K562 (cell line): ENCODE measurements around the gene MAN2A1. TPM values are rescaled to one million over a fixed set of nuclear protein-coding genes. Genes with fewer than 3 reads are reported as not detected.

ENCODE experiments used
- ATAC-seq: fragments of 200-7000 bp; cut with Tn5 transposase; 3 replicates; pipeline ENCODE4 v1.9.1; 2020; ENCODE audit warnings: moderate library complexity
- BruUV-seq: library from RNA; stranded (reverse); fragments of 400-500 nt; replicated peaks from 2 replicates; lab custom pipeline; 2021; lab: Mats Ljungman, UMichigan
- CTCF ChIA-PET: fragments of 300-600 bp; formaldehyde crosslinking; extraction: SDS; loops from one replicate; lab custom pipeline; 2021; ENCODE audit warnings: low intra/inter-chr PET ratio; lab: Yijun Ruan, JAX
- POLR2A ChIA-PET: fragments of 300-600, 350-650 bp; sonication (Branson Sonifier 250); formaldehyde crosslinking; extraction: SDS; loops from one replicate; lab custom pipeline; 2021; ENCODE audit warnings: antibody characterized with exemption, inconsistent platforms; lab: Yijun Ruan, JAX
- DNase-seq, 4 experiments: peaks; one replicate each; pipeline versions ENCODE4 v3.0.0 to v3.0.0-alpha.2; 2011 to 2018; ENCODE audit warnings: low spot score in 3 of 4, mixed read lengths in 3 of 4; ENCODE audit errors: extremely low read depth in 1 of 4
- FAIRE-seq: peaks from 2 replicates; lab custom pipeline; 2011; peaks lifted over from hg19 to GRCh38; lab: Jason Lieb, UNC
- H2AFZ ChIP-seq: 2 replicates; pipeline ENCODE4 v1.6.0; 2011; ENCODE audit warnings: low read depth, low read length, control low read depth, inconsistent platforms
- H3K27ac ChIP-seq: fragments of 200-600 bp; 3 replicates; pipeline ENCODE4 v1.8.0; 2011; ENCODE audit warnings: low read depth, mild to moderate bottlenecking, control low read depth, inconsistent platforms, low read length, moderate library complexity, mixed read lengths; ENCODE audit errors: extremely low read depth
- H3K27me3 ChIP-seq, 2 experiments: fragments of 300-600 bp in 1 of 2; 2 replicates in 1 of 2; 3 replicates in 1 of 2; pipeline versions ENCODE4 v1.6.0 to v1.8.0; 2011; ENCODE audit warnings: inconsistent platforms in 2 of 2, low read length in 2 of 2, mild to moderate bottlenecking in 1 of 2, mixed read lengths in 1 of 2, moderate library complexity in 1 of 2; ENCODE audit not compliant: control insufficient read depth in 2 of 2, insufficient read depth in 2 of 2
- H3K36me3 ChIP-seq: fragments of 300-600 bp; 3 replicates; pipeline ENCODE4 v1.8.0; 2011; ENCODE audit warnings: mild to moderate bottlenecking, low read length, inconsistent platforms; ENCODE audit not compliant: control insufficient read depth, insufficient read depth
- H3K4me1 ChIP-seq, 2 experiments: fragments of 200-600 bp in 1 of 2; replicated peaks in 1 of 2; 2 replicates in 1 of 2; 3 replicates in 1 of 2; pipeline versions ENCODE4 v1.5.1 to v1.8.0; 2011; ENCODE audit warnings: inconsistent platforms in 2 of 2, low read length in 2 of 2, mild to moderate bottlenecking in 1 of 2, mixed read lengths in 1 of 2, moderate library complexity in 1 of 2; ENCODE audit not compliant: control insufficient read depth in 2 of 2, insufficient read depth in 2 of 2
- H3K4me2 ChIP-seq: 2 replicates; pipeline ENCODE4 v1.6.1; 2011; ENCODE audit warnings: low read length, control low read depth, inconsistent platforms, mixed read lengths; ENCODE audit not compliant: insufficient read depth
- H3K4me3 ChIP-seq: fragments of 200-600 bp; sonication (generic), shearing (Covaris generic); 2 replicates; pipeline ENCODE4 v1.5.1; 2016; ENCODE audit warnings: control low read depth, inconsistent platforms
- H3K79me2 ChIP-seq: fragments of 200-600 bp; 3 replicates; pipeline ENCODE4 v1.8.0; 2011; ENCODE audit warnings: low read length, inconsistent platforms; ENCODE audit not compliant: control insufficient read depth, insufficient read depth
- H3K9ac ChIP-seq, 2 experiments: 2 replicates each; pipeline versions ENCODE4 v1.6.0 to v1.6.1; 2011; ENCODE audit warnings: low read depth in 2 of 2, low read length in 2 of 2, control low read depth in 1 of 2, inconsistent platforms in 1 of 2, mild to moderate bottlenecking in 1 of 2, mixed read lengths in 1 of 2; ENCODE audit not compliant: insufficient read depth in 1 of 2
- H3K9me1 ChIP-seq: one replicate; pipeline ENCODE4 v1.6.0; 2011; ENCODE audit warnings: inconsistent platforms, mild to moderate bottlenecking, low read length, moderate library complexity; ENCODE audit not compliant: control insufficient read depth, insufficient read depth
- H3K9me3 ChIP-seq: replicated peaks from 2 replicates; pipeline ENCODE4 v1.5.1; 2011; ENCODE audit warnings: low read depth, low read length, inconsistent platforms; ENCODE audit not compliant: control insufficient read depth, insufficient read depth
- H4K20me1 ChIP-seq: replicated peaks from 2 replicates; pipeline ENCODE4 v1.6.1; 2011; ENCODE audit warnings: low read length, inconsistent platforms, mixed read lengths; ENCODE audit not compliant: control insufficient read depth, insufficient read depth
- CBX2 ChIP-seq: fragments of 200-600 bp; sonication (generic); IDR thresholded peaks from one replicate; pipeline ENCODE4 v1.6.1; 2012; ENCODE audit warnings: mild to moderate bottlenecking, low read length, inconsistent platforms; ENCODE audit not compliant: insufficient read depth, poor library complexity, severe bottlenecking
- CTCF ChIP-seq, 3 experiments: IDR thresholded peaks in 2 of 3; conservative IDR thresholded peaks in 1 of 3; 2 replicates each; pipeline ENCODE4 v1.5.1; 2011 to 2012; ENCODE audit warnings: low read length in 3 of 3, mild to moderate bottlenecking in 3 of 3, control low read depth in 2 of 3, improper control_type of control experiment in 1 of 3, inconsistent platforms in 1 of 3, low read depth in 1 of 3, mixed read lengths in 1 of 3, moderate library complexity in 1 of 3; ENCODE audit not compliant: insufficient read depth in 2 of 3
- NR3C1 ChIP-seq: sonication (generic); formaldehyde crosslinking; IDR thresholded peaks from 2 replicates; pipeline ENCODE4 v1.8.1; 2022; ENCODE audit warnings: missing genetic modification reagents
- in situ Hi-C: fragments of 300-500 bp; cut with MboI; formaldehyde crosslinking; loops from 4 replicates; pipeline ENCODE4 v1.15.0; 2018; ENCODE audit warnings: inconsistent platforms, mixed read lengths
- intact Hi-C: fragments of 100-400 bp; cut with micrococcal nuclease; formaldehyde crosslinking; loops from 2 replicates; pipeline ENCODE4 v1.14.2; 2022
- polyA plus RNA-seq, 8 experiments: library from polyadenylated mRNA; depleted of rRNA in 4 of 8; stranded (reverse) in 5 of 8; unstranded in 3 of 8; fragments of >200 nt; fragmentation: Nextera tagmentation in 2 of 8; fragmentation: Illumina TruSeq in 1 of 8; extraction: Ambion mirVana in 2 of 8; extraction: Trizol in 1 of 8; gene quantifications; 2 replicates each; pipeline versions ENCODE4 v1.2.1 to v1.2.3, GENCODE V29; 2011 to 2014; ENCODE audit warnings: inconsistent platforms in 1 of 8, missing spikeins in 1 of 8
- total RNA-seq, 7 experiments: library from RNA; depleted of rRNA in 6 of 7; stranded (reverse); fragments of >200 nt in 6 of 7; fragmentation: Illumina TruSeq in 2 of 7; extraction: Trizol in 2 of 7; gene quantifications; 2 replicates each; pipeline versions ENCODE4 v1.2.1 to v1.2.3, GENCODE V29; 2011 to 2021; ENCODE audit warnings: low replicate concordance in 1 of 7
- TF ChIP-seq, protein P1 (sequence below): sonication (generic); formaldehyde crosslinking; IDR thresholded peaks from 2 replicates; pipeline ENCODE4 v1.8.1; 2023; ENCODE audit warnings: mild to moderate bottlenecking, missing genetic modification reagents

Gene MAN2A1
- total and polyA plus RNA-seq, 9 of the 15 experiments (the other 6 are each of a cell fraction or from before 2014, with no cell fraction given): 5.2 to 32.0 (median 19.8) TPM

- H3K4me3 ChIP-seq: no peak overlapping the region
- peaks cover 0 to 4% of the 10 kb centered on the region in 2 experiments; a peak in 1 of 5 replicates for H3K4me1 ChIP-seq
- no peaks in the 10 kb centered on the region for H4K20me1 ChIP-seq
- no peak for DNase-seq
- H3K79me2 ChIP-seq: peaks cover 12% of the 10 kb centered on the region; the same call in 1 of the 3 replicates
- H3K9ac ChIP-seq: no peak overlapping the region
- intact Hi-C loops (no loop called here), in situ Hi-C loops (no loop called here)
- no peaks in the 10 kb centered on the region for H3K9me3 ChIP-seq
- H3K9me1 ChIP-seq: no peaks in the 10 kb centered on the region
- peaks cover 12% of the 10 kb centered on the region for H3K36me3 ChIP-seq
- no peak for FAIRE-seq
- ChIA-PET POLR2A (no interaction called here), CTCF (no interaction called here)
- TF ChIP-seq CBX2 (no peak), CTCF (IDR thresholded peaks at IDR 0.05 in 2 of 3, conservative IDR thresholded peaks at IDR 0.05 in 1 of 3; ENCODE audit: insufficient read depth in 2 of 3, low read depth in 1 of 3, low read length in 3 of 3) (no peak), NR3C1 (CRISPR knock-in tag) (no peak)
- TF ChIP-seq, protein P1, sequence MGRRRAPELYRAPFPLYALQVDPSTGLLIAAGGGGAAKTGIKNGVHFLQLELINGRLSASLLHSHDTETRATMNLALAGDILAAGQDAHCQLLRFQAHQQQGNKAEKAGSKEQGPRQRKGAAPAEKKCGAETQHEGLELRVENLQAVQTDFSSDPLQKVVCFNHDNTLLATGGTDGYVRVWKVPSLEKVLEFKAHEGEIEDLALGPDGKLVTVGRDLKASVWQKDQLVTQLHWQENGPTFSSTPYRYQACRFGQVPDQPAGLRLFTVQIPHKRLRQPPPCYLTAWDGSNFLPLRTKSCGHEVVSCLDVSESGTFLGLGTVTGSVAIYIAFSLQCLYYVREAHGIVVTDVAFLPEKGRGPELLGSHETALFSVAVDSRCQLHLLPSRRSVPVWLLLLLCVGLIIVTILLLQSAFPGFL (CRISPR knock-in tag): no peak
- H3K4me2 ChIP-seq: no peak overlapping the region
- no peak for ATAC-seq
- H2AFZ ChIP-seq: no peak overlapping the region
- no peak overlapping the region for H3K27ac ChIP-seq
- H3K27me3 ChIP-seq: no peaks in the 10 kb centered on the region
- no TSS peak for BruUV-seq
These were observed 64.6 kb downstream of the MAN2A1 start for GRCh38 chr5:109754319-109754718.
